Retinal pigment epithelial cell (primary cell): Measurements from ENCODE around the gene SEMA5A.
A peak's percentile ranks its signal among the peaks of the same experiment; 100 is the strongest.

ENCODE experiments used
- DNase-seq: peaks from one replicate; pipeline ENCODE4 v3.0.0-alpha.2; 2010; ENCODE audit warnings: low read depth
- H3K4me3 ChIP-seq: 2 replicates; pipeline ENCODE4 v1.5.1; 2011; ENCODE audit warnings: mild to moderate bottlenecking, low read length, control low read depth, moderate library complexity
- CTCF ChIP-seq: conservative IDR thresholded peaks from 2 replicates; pipeline ENCODE4 v1.5.1; 2011; ENCODE audit warnings: low read depth, low read length, control low read depth, inconsistent platforms

Gene SEMA5A

GRCh38 chr5:9545992-9546851, at the start of gene SEMA5A:
Gene SEMA5A (minus strand): TSS chr5:9546075. CDS start chr5:9379946, 166,129 bp downstream.
- TF ChIP-seq CTCF = no peak
- peak within 1 kb of the TSS; percentile 88 for H3K4me3 ChIP-seq
- no peak for DNase-seq

GRCh38 chr5:9594913-9595312, 49.0 kb upstream of the SEMA5A start:
- DNase-seq = no peak
- no peak for TF ChIP-seq CTCF
- H3K4me3 ChIP-seq = no peak overlapping the region

- H3K4me3 ChIP-seq = no peak overlapping the region
- no peak for DNase-seq
- TF ChIP-seq CTCF = no peak
Measured at GRCh38 chr5:9589049-9589835, 43.4 kb upstream of the SEMA5A start.

- H3K4me3 ChIP-seq = no peak overlapping the region
- TF ChIP-seq CTCF = no peak
- DNase-seq = no peak
Measured at GRCh38 chr5:9588254-9588653, 42.4 kb upstream of the SEMA5A start.

- DNase-seq = no peak
- H3K4me3 ChIP-seq = no peak overlapping the region
- no peak for TF ChIP-seq CTCF
Measured at GRCh38 chr5:9587135-9587534, 41.3 kb upstream of the SEMA5A start.

GRCh38 chr5:9582406-9582805, 36.5 kb upstream of the SEMA5A start:
- DNase-seq = no peak
- TF ChIP-seq CTCF = no peak
- no peak overlapping the region for H3K4me3 ChIP-seq
